Measurements from ENCODE around the gene ROR2.

Gene ROR2

DNA sequence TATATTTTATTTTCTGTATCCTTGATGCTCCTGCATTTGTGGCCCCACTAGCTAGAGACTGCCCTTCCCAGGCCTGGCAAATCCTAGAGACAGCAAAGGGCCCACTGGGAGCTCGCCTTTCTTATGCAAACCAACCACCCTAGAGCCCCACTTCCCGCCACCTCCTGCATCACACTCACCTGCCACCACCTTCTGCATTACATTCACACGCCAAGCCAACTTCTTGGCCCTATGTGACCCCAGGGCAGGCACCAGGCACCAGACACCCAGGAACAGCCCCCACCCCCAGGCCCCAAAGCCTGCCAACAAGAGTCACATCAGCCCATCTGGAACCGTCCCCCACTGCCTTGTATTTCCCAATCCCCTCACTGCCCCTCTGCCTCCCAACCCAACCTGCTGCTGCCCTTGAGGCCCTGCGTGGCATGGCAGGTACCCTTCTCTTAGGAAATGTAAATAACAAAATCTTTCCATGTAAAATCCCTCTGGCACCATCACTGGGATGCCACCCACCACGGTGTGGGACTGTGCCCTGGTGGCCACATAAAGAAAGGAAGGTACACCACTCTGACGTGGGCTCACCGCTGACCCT, 22.0 kb downstream of the ROR2 start:
- TF ChIP-seq EGR1 (IDR thresholded peaks at IDR 0.05): no peak
- no peak for TF ChIP-seq TEAD4 (IDR thresholded peaks at IDR 0.05)
- no peak for TF ChIP-seq YY1 (IDR thresholded peaks at IDR 0.05; ENCODE audit: low read depth)
- TF ChIP-seq NFIC (IDR thresholded peaks at IDR 0.05): no peak
- no peak for TF ChIP-seq CEBPB (IDR thresholded peaks at IDR 0.05)
- TF ChIP-seq, protein P1, sequence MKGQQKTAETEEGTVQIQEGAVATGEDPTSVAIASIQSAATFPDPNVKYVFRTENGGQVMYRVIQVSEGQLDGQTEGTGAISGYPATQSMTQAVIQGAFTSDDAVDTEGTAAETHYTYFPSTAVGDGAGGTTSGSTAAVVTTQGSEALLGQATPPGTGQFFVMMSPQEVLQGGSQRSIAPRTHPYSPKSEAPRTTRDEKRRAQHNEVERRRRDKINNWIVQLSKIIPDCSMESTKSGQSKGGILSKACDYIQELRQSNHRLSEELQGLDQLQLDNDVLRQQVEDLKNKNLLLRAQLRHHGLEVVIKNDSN (IDR thresholded peaks at IDR 0.05): no peak
- no peak for TF ChIP-seq TCF12 (IDR thresholded peaks at IDR 0.05; ENCODE audit: low read depth)

DNA sequence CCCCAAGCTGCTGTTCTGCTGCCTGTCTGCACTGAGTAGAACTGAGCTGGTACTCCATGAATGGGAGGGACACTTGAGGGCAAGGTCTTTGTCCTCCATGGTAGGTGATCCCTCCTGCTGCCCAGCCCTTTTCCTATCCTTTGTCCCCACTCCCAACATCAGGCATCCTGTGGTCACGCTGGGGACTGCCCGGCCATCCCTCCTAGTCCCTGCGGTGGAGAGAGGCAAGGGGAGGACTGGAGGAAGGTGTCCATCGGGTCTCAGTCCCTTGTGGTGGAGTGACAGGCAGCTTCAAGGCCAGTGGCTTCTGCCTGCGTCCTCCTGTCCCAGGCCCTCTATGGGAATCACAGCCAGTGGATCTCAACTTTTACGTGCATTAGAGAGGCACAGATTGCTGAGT, 25.9 kb downstream of the ROR2 start:
- TF ChIP-seq EP300 (IDR thresholded peaks at IDR 0.05; ENCODE audit: borderline replicate concordance): no peak
- TF ChIP-seq, protein P1 (IDR thresholded peaks at IDR 0.05): no peak
- no peak for TF ChIP-seq CEBPB (IDR thresholded peaks at IDR 0.05)
- no peak for TF ChIP-seq TAF1 (IDR thresholded peaks at IDR 0.05; ENCODE audit: low read depth)
- no peak for TF ChIP-seq TEAD4 (IDR thresholded peaks at IDR 0.05)
- TF ChIP-seq EGR1 (IDR thresholded peaks at IDR 0.05): no peak
- TF ChIP-seq CREB1 (IDR thresholded peaks at IDR 0.05; ENCODE audit: low read depth): no peak
- TF ChIP-seq, protein P2, sequence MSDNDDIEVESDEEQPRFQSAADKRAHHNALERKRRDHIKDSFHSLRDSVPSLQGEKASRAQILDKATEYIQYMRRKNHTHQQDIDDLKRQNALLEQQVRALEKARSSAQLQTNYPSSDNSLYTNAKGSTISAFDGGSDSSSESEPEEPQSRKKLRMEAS (IDR thresholded peaks at IDR 0.05): no peak
- TF ChIP-seq RAD21 (IDR thresholded peaks at IDR 0.05; ENCODE audit: low read depth): no peak
- TF ChIP-seq, protein P3, sequence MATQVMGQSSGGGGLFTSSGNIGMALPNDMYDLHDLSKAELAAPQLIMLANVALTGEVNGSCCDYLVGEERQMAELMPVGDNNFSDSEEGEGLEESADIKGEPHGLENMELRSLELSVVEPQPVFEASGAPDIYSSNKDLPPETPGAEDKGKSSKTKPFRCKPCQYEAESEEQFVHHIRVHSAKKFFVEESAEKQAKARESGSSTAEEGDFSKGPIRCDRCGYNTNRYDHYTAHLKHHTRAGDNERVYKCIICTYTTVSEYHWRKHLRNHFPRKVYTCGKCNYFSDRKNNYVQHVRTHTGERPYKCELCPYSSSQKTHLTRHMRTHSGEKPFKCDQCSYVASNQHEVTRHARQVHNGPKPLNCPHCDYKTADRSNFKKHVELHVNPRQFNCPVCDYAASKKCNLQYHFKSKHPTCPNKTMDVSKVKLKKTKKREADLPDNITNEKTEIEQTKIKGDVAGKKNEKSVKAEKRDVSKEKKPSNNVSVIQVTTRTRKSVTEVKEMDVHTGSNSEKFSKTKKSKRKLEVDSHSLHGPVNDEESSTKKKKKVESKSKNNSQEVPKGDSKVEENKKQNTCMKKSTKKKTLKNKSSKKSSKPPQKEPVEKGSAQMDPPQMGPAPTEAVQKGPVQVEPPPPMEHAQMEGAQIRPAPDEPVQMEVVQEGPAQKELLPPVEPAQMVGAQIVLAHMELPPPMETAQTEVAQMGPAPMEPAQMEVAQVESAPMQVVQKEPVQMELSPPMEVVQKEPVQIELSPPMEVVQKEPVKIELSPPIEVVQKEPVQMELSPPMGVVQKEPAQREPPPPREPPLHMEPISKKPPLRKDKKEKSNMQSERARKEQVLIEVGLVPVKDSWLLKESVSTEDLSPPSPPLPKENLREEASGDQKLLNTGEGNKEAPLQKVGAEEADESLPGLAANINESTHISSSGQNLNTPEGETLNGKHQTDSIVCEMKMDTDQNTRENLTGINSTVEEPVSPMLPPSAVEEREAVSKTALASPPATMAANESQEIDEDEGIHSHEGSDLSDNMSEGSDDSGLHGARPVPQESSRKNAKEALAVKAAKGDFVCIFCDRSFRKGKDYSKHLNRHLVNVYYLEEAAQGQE (IDR thresholded peaks at IDR 0.05; ENCODE audit: low read depth): no peak
- no peak for TF ChIP-seq ZBTB7A (IDR thresholded peaks at IDR 0.05; ENCODE audit: low read depth)

DNA sequence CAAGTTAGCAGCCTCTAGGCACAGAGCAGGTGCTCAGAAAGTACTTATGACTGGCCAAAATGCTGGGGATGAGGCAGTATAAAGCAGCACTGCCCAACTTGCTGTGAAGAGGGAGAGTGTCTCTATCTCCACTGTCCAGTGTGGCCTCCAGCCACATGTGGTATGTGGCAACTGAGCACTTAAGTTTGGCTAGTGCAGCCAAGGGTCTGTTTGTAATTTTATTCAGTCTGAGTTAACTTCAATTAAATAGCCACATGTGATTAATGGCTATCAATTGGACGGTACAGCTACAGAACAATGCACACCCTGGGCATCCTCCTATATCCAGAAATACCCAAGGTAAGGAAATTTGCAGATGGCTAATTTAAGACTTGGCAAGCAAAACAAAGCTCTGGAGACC, 26.9 kb downstream of the ROR2 start:
- TF ChIP-seq NFIC (IDR thresholded peaks at IDR 0.05) (no peak), ZBTB7A (IDR thresholded peaks at IDR 0.05; ENCODE audit: low read depth) (no peak), TCF12 (IDR thresholded peaks at IDR 0.05; ENCODE audit: low read depth) (no peak), EGR1 (IDR thresholded peaks at IDR 0.05) (no peak), RAD21 (IDR thresholded peaks at IDR 0.05; ENCODE audit: low read depth) (no peak), TAF1 (IDR thresholded peaks at IDR 0.05; ENCODE audit: low read depth) (no peak)
- TF ChIP-seq, protein P1 (IDR thresholded peaks at IDR 0.05): no peak

DNA sequence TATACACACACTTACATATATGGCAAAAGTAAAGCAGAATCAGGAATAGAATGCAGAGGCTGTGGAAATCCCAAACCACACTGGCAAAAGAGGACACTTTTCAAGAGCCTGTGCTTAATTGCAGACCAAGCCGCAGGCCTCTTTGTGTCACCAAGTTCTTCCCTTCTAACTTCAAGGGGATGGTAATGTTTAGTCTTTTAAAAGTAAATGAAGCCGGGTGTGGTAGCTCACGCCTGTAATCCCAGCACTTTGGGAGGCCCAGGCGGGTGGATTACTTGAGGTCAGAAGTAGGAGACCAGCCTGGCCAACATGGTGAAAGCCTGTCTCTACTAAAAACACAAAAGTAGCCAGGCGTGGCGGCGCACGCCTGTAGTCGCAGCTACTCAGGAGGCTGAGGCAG, 28.7 kb downstream of the ROR2 start:
- TF ChIP-seq, protein P1 (IDR thresholded peaks at IDR 0.05): no peak
- TF ChIP-seq, protein P3 (IDR thresholded peaks at IDR 0.05; ENCODE audit: low read depth): no peak
- no peak for TF ChIP-seq EP300 (IDR thresholded peaks at IDR 0.05; ENCODE audit: borderline replicate concordance)
- no peak for TF ChIP-seq RAD21 (IDR thresholded peaks at IDR 0.05; ENCODE audit: low read depth)
- TF ChIP-seq ZBTB7A (IDR thresholded peaks at IDR 0.05; ENCODE audit: low read depth): no peak
- TF ChIP-seq YY1 (IDR thresholded peaks at IDR 0.05; ENCODE audit: low read depth): no peak
- TF ChIP-seq TAF1 (IDR thresholded peaks at IDR 0.05; ENCODE audit: low read depth): no peak
- TF ChIP-seq, protein P2 (IDR thresholded peaks at IDR 0.05): no peak
- no peak for TF ChIP-seq CREB1 (IDR thresholded peaks at IDR 0.05; ENCODE audit: low read depth)
- TF ChIP-seq TEAD4 (IDR thresholded peaks at IDR 0.05): no peak
- TF ChIP-seq FOXM1 (IDR thresholded peaks at IDR 0.05; ENCODE audit: borderline replicate concordance, low read depth): no peak
- TF ChIP-seq EGR1 (IDR thresholded peaks at IDR 0.05): no peak
- TF ChIP-seq CEBPB (IDR thresholded peaks at IDR 0.05): no peak
- no peak for TF ChIP-seq TCF12 (IDR thresholded peaks at IDR 0.05; ENCODE audit: low read depth)
- TF ChIP-seq NFIC (IDR thresholded peaks at IDR 0.05): no peak

DNA sequence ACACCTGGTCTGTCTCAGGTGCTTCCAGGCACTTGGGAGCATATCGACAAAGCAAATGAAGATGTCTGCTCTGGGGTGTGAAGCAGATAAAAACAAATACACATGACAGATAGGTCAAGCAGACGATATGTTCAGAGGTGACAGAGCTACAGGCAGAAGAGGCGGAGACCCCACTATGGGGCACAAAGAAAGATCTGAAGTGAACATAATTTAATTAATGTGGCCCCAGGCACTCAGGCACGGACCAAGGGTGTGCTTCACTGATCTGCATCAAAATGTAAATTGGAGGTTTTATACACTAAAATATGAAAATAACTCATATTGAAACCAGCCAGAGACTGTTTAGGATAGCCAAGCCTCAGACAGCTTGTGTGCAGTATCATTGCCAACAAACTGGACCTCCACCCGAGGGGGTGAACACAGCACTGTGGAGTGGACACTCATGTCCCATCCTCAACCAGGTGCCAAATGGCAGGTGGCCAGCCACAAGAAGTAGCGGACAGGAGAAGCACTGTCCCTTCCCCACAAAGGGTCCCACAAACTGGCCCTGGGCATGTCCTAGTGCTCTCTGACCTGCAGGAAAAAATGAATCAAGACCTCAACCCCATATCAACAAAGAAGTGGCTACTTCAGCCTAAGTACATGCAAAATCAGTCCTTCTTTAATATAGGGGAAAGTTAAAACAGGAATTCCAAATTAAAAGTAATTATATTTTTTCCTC, 29.2 kb downstream of the ROR2 start:
- TF ChIP-seq, protein P1 (IDR thresholded peaks at IDR 0.05): no peak
- no peak for TF ChIP-seq EGR1 (IDR thresholded peaks at IDR 0.05)
- TF ChIP-seq CEBPB (IDR thresholded peaks at IDR 0.05): no peak
- TF ChIP-seq YY1 (IDR thresholded peaks at IDR 0.05; ENCODE audit: low read depth): no peak
- no peak for TF ChIP-seq TAF1 (IDR thresholded peaks at IDR 0.05; ENCODE audit: low read depth)
- TF ChIP-seq, protein P2 (IDR thresholded peaks at IDR 0.05): no peak
- no peak for TF ChIP-seq NFIC (IDR thresholded peaks at IDR 0.05)
- TF ChIP-seq RAD21 (IDR thresholded peaks at IDR 0.05; ENCODE audit: low read depth): no peak
- no peak for TF ChIP-seq ZBTB7A (IDR thresholded peaks at IDR 0.05; ENCODE audit: low read depth)
- no peak for TF ChIP-seq TCF12 (IDR thresholded peaks at IDR 0.05; ENCODE audit: low read depth)
- no peak for TF ChIP-seq FOXM1 (IDR thresholded peaks at IDR 0.05; ENCODE audit: borderline replicate concordance, low read depth)
- TF ChIP-seq, protein P3 (IDR thresholded peaks at IDR 0.05; ENCODE audit: low read depth): no peak
- no peak for TF ChIP-seq CREB1 (IDR thresholded peaks at IDR 0.05; ENCODE audit: low read depth)
- no peak for TF ChIP-seq TEAD4 (IDR thresholded peaks at IDR 0.05)

All from Ishikawa (cell line).